WTC11 (cell line): ENCODE measurements around the gene GSX1. TPM values are rescaled to one million over a fixed set of nuclear protein-coding genes. Genes with fewer than 3 reads are reported as not detected.
A peak's percentile ranks its signal among the peaks of the same experiment; 100 is the strongest.

Experiments used
- ATAC-seq: fragments of 200-7000 bp; cut with Tn5 transposase; 2 replicates; pipeline ENCODE4 v1.10.0; 2021; ENCODE audit warnings: mild to moderate bottlenecking, moderate library complexity
- CTCF ChIA-PET: fragments of 300-600 bp; sonication (Branson Sonifier 250); formaldehyde crosslinking; loops from one replicate; lab custom pipeline; 2021; ENCODE audit warnings: antibody characterized with exemption; lab: Charles Lee
- POLR2A ChIA-PET: fragments of 350-600 bp; sonication (Branson Sonifier 250); formaldehyde crosslinking; loops from one replicate; lab custom pipeline; 2021; ENCODE audit warnings: antibody characterized with exemption; lab: Charles Lee
- DNase-seq: peaks from one replicate; pipeline ENCODE4 v3.0.0; 2021; ENCODE audit warnings: low spot score
- H3K27ac Mint-ChIP-seq: 2 replicates; pipeline ENCODE4 v1.8.0; 2021; ENCODE audit warnings: mixed read lengths
- H3K27me3 Mint-ChIP-seq: 2 replicates; pipeline ENCODE4 v1.8.0; 2021; ENCODE audit warnings: low read depth, mild to moderate bottlenecking, moderate library complexity, mixed read lengths
- H3K36me3 Mint-ChIP-seq: 2 replicates; pipeline ENCODE4 v1.8.0; 2021; ENCODE audit warnings: mixed read lengths
- H3K4me1 Mint-ChIP-seq: 2 replicates; pipeline ENCODE4 v1.8.0; 2022; ENCODE audit warnings: mixed read lengths
- H3K4me3 Mint-ChIP-seq: 2 replicates; pipeline ENCODE4 v1.8.0; 2021; ENCODE audit warnings: mild to moderate bottlenecking, moderate library complexity, mixed read lengths
- H3K9me3 Mint-ChIP-seq: 2 replicates; pipeline ENCODE4 v1.8.0; 2021; ENCODE audit warnings: mixed read lengths
- CREB1 ChIP-seq: sonication (generic); formaldehyde crosslinking; IDR thresholded peaks from 2 replicates; pipeline ENCODE4 v1.8.0; 2023; ENCODE audit warnings: mild to moderate bottlenecking, missing genetic modification reagents
- ESRRA ChIP-seq: sonication (generic); formaldehyde crosslinking; IDR thresholded peaks from 2 replicates; pipeline ENCODE4 v1.8.1; 2022; ENCODE audit warnings: mild to moderate bottlenecking, missing genetic modification reagents, borderline replicate concordance
- FOXP1 ChIP-seq: sonication (generic); formaldehyde crosslinking; IDR thresholded peaks from 2 replicates; pipeline ENCODE4 v1.8.0; 2022; ENCODE audit warnings: missing genetic modification reagents, mild to moderate bottlenecking, moderate library complexity, borderline replicate concordance
- NFE2L1 ChIP-seq: sonication (generic); formaldehyde crosslinking; IDR thresholded peaks from 2 replicates; pipeline ENCODE4 v1.8.1; 2023; ENCODE audit warnings: missing genetic modification reagents
- NFYB ChIP-seq: sonication (generic); formaldehyde crosslinking; conservative IDR thresholded peaks from 2 replicates; pipeline ENCODE4 v1.8.0; 2022; ENCODE audit warnings: low read depth, missing genetic modification reagents
- OVOL2 ChIP-seq: fragments of 250-450 bp; sonication (Bioruptor Pico); IDR thresholded peaks from 2 replicates; pipeline ENCODE4 v1.9.0; 2021; ENCODE audit warnings: mild to moderate bottlenecking, borderline replicate concordance
- TCF7 ChIP-seq: sonication (generic); formaldehyde crosslinking; IDR thresholded peaks from 2 replicates; pipeline ENCODE4 v1.8.0; 2022; ENCODE audit warnings: mild to moderate bottlenecking, low read depth, missing genetic modification reagents, moderate library complexity
- TEAD1 ChIP-seq: sonication (generic); formaldehyde crosslinking; IDR thresholded peaks from 2 replicates; pipeline ENCODE4 v1.8.0; 2022; ENCODE audit warnings: mild to moderate bottlenecking, missing genetic modification reagents
- total RNA-seq: library from RNA; stranded (reverse); gene quantifications from 3 replicates; pipeline ENCODE4 v1.2.3, GENCODE V29; 2021
- TF ChIP-seq, protein P1 (sequence below): sonication (generic); formaldehyde crosslinking; IDR thresholded peaks from 2 replicates; pipeline ENCODE4 v1.8.1; 2023; ENCODE audit warnings: mild to moderate bottlenecking, missing genetic modification reagents
- TF ChIP-seq, protein P2 (sequence below): fragments of 250-450 bp; sonication (Bioruptor Pico); IDR thresholded peaks from 2 replicates; pipeline ENCODE4 v1.8.0; 2021; ENCODE audit warnings: mild to moderate bottlenecking
- TF ChIP-seq, protein P3 (sequence below): sonication (generic); formaldehyde crosslinking; conservative IDR thresholded peaks from 2 replicates; pipeline ENCODE4 v1.8.1; 2022; ENCODE audit warnings: mild to moderate bottlenecking, missing genetic modification reagents
- TF ChIP-seq, protein P4 (sequence below): sonication (generic); formaldehyde crosslinking; IDR thresholded peaks from 2 replicates; pipeline ENCODE4 v1.8.1; 2022; ENCODE audit warnings: low read depth, missing genetic modification reagents, borderline replicate concordance
- TF ChIP-seq, protein P5 (sequence below): fragments of 200-600 bp; IDR thresholded peaks from 2 replicates; pipeline ENCODE4 v1.8.0; 2022; ENCODE audit warnings: antibody characterized with exemption
- TF ChIP-seq, protein P6 (sequence below): sonication (generic); formaldehyde crosslinking; conservative IDR thresholded peaks from 2 replicates; pipeline ENCODE4 v1.8.1; 2023; ENCODE audit warnings: mild to moderate bottlenecking, low read depth, missing genetic modification reagents, moderate library complexity
- TF ChIP-seq, protein P7 (sequence below): sonication (generic); formaldehyde crosslinking; IDR thresholded peaks from 2 replicates; pipeline ENCODE4 v1.8.0; 2022; ENCODE audit warnings: mild to moderate bottlenecking, missing genetic modification reagents

GSX1 gene
- total RNA-seq, 1 experiment from 2014 or later, result not detected

DNA sequence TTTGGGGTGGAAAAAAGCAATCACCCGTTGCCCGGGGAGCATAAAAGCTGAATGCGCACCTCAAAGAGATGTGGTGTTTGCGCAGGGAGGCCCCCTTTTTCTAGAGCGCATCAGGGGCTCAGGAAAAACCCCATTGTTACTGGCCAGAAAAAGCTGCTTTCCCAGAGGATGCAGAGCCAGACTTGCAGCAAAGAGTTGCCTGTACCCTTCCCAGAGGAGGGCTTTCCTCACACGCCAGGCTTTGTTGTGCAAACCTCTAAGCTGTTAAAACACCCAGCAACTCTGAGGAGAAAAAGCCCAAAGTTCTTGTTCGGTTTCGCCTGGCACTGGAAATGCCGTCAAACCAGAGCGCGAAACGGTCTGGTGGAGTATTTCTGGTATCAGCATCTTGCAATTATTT is 29.3 kb downstream of the GSX1 start:
- ATAC-seq (peak; percentile 47), DNase-seq (peak; percentile 42)
- H3K4me1 Mint-ChIP-seq, result peaks cover 50% of the 10 kb centered on the region
- ChIA-PET POLR2A (interaction anchor here (0.9 kb wide), 1 partner anchor 26 kb away, joined by 4 read pairs; no protein-coding TSS in a partner anchor), CTCF (interaction anchor here (0.6 to 12.1 kb wide), 21 partner anchors 9 to 483 kb away, joined by 3 to 211 read pairs (median 4); partner anchors contain the start of gene GSX1)
- H3K27ac Mint-ChIP-seq, result no peak overlapping the region
- H3K4me3 Mint-ChIP-seq, result peak overlapping the region; percentile 64
- no peaks in the 10 kb centered on the region for H3K36me3 Mint-ChIP-seq
- peaks cover 99% of the 10 kb centered on the region for H3K27me3 Mint-ChIP-seq
- no peaks in the 10 kb centered on the region for H3K9me3 Mint-ChIP-seq
- no peak for TF ChIP-seq TCF7 (CRISPR knock-in tag)
- TF ChIP-seq, protein P1, sequence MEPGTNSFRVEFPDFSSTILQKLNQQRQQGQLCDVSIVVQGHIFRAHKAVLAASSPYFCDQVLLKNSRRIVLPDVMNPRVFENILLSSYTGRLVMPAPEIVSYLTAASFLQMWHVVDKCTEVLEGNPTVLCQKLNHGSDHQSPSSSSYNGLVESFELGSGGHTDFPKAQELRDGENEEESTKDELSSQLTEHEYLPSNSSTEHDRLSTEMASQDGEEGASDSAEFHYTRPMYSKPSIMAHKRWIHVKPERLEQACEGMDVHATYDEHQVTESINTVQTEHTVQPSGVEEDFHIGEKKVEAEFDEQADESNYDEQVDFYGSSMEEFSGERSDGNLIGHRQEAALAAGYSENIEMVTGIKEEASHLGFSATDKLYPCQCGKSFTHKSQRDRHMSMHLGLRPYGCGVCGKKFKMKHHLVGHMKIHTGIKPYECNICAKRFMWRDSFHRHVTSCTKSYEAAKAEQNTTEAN (CRISPR knock-in tag), result no peak
- no peak for TF ChIP-seq TEAD1
- TF ChIP-seq ESRRA, result no peak
- no peak for TF ChIP-seq NFE2L1
- TF ChIP-seq, protein P2, sequence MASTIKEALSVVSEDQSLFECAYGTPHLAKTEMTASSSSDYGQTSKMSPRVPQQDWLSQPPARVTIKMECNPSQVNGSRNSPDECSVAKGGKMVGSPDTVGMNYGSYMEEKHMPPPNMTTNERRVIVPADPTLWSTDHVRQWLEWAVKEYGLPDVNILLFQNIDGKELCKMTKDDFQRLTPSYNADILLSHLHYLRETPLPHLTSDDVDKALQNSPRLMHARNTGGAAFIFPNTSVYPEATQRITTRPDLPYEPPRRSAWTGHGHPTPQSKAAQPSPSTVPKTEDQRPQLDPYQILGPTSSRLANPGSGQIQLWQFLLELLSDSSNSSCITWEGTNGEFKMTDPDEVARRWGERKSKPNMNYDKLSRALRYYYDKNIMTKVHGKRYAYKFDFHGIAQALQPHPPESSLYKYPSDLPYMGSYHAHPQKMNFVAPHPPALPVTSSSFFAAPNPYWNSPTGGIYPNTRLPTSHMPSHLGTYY, result no peak
- TF ChIP-seq, protein P3, sequence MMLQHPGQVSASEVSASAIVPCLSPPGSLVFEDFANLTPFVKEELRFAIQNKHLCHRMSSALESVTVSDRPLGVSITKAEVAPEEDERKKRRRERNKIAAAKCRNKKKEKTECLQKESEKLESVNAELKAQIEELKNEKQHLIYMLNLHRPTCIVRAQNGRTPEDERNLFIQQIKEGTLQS (CRISPR knock-in tag), result no peak
- TF ChIP-seq, protein P4, sequence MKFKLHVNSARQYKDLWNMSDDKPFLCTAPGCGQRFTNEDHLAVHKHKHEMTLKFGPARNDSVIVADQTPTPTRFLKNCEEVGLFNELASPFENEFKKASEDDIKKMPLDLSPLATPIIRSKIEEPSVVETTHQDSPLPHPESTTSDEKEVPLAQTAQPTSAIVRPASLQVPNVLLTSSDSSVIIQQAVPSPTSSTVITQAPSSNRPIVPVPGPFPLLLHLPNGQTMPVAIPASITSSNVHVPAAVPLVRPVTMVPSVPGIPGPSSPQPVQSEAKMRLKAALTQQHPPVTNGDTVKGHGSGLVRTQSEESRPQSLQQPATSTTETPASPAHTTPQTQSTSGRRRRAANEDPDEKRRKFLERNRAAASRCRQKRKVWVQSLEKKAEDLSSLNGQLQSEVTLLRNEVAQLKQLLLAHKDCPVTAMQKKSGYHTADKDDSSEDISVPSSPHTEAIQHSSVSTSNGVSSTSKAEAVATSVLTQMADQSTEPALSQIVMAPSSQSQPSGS, result no peak
- TF ChIP-seq, protein P5, sequence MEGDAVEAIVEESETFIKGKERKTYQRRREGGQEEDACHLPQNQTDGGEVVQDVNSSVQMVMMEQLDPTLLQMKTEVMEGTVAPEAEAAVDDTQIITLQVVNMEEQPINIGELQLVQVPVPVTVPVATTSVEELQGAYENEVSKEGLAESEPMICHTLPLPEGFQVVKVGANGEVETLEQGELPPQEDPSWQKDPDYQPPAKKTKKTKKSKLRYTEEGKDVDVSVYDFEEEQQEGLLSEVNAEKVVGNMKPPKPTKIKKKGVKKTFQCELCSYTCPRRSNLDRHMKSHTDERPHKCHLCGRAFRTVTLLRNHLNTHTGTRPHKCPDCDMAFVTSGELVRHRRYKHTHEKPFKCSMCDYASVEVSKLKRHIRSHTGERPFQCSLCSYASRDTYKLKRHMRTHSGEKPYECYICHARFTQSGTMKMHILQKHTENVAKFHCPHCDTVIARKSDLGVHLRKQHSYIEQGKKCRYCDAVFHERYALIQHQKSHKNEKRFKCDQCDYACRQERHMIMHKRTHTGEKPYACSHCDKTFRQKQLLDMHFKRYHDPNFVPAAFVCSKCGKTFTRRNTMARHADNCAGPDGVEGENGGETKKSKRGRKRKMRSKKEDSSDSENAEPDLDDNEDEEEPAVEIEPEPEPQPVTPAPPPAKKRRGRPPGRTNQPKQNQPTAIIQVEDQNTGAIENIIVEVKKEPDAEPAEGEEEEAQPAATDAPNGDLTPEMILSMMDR, result no peak
- no peak for TF ChIP-seq CREB1
- TF ChIP-seq, protein P6, sequence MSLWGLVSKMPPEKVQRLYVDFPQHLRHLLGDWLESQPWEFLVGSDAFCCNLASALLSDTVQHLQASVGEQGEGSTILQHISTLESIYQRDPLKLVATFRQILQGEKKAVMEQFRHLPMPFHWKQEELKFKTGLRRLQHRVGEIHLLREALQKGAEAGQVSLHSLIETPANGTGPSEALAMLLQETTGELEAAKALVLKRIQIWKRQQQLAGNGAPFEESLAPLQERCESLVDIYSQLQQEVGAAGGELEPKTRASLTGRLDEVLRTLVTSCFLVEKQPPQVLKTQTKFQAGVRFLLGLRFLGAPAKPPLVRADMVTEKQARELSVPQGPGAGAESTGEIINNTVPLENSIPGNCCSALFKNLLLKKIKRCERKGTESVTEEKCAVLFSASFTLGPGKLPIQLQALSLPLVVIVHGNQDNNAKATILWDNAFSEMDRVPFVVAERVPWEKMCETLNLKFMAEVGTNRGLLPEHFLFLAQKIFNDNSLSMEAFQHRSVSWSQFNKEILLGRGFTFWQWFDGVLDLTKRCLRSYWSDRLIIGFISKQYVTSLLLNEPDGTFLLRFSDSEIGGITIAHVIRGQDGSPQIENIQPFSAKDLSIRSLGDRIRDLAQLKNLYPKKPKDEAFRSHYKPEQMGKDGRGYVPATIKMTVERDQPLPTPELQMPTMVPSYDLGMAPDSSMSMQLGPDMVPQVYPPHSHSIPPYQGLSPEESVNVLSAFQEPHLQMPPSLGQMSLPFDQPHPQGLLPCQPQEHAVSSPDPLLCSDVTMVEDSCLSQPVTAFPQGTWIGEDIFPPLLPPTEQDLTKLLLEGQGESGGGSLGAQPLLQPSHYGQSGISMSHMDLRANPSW (CRISPR knock-in tag), result no peak
- no peak for TF ChIP-seq OVOL2 (CRISPR knock-in tag)
- TF ChIP-seq, protein P7, sequence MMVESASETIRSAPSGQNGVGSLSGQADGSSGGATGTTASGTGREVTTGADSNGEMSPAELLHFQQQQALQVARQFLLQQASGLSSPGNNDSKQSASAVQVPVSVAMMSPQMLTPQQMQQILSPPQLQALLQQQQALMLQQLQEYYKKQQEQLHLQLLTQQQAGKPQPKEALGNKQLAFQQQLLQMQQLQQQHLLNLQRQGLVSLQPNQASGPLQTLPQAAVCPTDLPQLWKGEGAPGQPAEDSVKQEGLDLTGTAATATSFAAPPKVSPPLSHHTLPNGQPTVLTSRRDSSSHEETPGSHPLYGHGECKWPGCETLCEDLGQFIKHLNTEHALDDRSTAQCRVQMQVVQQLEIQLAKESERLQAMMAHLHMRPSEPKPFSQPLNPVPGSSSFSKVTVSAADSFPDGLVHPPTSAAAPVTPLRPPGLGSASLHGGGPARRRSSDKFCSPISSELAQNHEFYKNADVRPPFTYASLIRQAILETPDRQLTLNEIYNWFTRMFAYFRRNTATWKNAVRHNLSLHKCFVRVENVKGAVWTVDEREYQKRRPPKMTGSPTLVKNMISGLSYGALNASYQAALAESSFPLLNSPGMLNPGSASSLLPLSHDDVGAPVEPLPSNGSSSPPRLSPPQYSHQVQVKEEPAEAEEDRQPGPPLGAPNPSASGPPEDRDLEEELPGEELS (CRISPR knock-in tag), result no peak
- TF ChIP-seq NFYB, result no peak
- TF ChIP-seq FOXP1 (CRISPR knock-in tag), result no peak
